GM20431 (cell line): ENCODE measurements around the gene CREB3.

Source experiments
- in situ Hi-C: fragments of 300-500 bp; cut with MseI, MboI; formaldehyde crosslinking; loops from one replicate; pipeline ENCODE4 v1.15.0; 2020; ENCODE audit warnings: low sequenced_read_pairs; ENCODE audit not compliant: unreplicated experiment

The CREB3 gene

DNA sequence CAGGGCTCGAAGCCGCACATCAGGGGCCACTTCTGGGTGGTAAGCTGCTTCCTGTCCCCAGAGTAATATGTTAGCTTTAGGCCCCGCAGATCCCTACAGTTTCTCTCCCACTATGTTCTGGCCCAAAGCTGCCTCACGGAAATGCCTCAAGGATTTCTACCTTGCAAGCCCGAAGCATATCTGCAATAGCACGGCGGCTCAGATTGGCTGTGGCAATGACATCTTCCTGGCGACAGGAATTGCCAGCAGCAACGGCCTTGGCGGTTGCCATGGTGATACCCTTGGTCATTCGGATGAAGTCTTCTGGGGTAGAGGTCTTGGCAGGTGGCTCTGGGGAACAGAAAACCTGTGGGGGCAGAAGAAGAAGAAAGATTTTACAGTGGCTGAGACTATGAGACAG, 32.4 kb upstream of the CREB3 start:
- in situ Hi-C loops: no loop called here

DNA sequence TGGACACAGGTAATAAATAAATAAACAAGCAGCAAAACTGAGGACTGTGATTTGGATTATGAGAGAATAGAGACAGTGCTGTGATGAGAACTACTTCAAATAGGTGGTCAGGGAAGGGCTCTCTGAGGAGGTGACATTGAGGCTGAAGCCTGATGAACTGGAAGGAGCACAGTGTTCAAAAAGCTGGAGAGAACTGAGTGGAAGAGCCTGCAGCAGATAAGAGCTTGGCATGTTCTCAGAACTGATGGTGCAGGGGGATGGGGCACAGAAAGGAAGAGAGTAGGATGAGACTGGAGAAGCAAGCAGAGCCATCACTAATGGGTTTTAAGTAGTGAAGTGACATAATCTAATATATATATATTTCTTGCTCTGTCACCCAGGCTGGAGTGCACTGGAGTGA, 31.5 kb upstream of the CREB3 start:
- in situ Hi-C loops: no loop called here

DNA sequence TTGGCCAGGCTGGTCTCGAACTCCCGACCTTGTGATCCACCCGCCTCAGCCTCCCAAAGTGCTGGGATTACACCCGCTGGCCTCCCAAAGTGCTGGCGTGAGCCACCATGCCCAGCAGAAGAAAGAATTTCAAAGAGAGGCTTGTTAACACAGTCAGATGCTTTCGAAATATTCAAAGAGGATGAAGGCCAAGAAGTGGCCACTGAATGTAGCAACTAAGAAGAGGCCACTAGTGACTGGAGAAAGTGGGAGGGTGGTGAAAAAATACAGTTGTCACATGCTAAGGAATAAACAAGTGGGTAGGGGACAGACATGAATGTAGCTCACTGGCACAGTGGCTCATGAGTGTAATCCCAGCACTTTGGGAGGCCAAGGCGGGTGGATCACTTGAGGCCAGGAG, 29.8 kb upstream of the CREB3 start:
- in situ Hi-C loops: no loop called here

DNA sequence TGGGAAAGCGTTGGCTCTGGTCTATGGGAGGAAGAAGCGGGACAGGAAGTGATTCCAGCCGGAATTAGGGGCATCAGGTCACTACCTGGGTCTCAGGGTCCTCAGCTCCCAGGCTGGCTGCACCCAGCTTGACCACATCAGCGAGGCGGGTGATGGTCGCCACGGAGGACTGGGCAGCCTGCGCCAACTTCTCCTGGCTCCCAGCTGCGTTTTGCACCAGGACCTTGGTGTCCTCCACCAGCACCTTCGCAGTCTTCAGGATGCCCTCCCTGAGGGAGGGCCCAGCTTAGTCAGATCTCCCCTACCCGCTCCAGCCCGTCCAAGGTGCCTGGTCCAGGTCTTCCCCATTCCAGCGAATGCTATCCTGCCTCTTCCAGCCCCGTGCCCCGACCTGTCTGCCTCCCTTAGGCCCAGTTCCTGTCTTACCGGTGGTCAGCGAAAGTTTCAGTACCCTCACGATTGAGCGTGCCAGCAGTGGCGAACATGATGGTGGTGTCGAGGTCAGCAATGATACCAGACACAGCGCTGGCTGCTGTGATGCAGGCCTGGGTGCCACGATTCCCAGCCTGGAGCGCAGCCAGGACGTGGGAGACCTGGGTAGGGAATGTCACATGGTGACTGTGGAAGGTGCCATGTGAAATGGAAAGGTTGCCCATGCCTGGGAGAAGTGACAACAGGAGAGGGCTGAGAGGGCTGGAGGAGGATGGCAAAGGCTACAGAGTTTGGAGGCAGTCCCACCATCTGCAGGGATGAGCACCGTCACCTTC, 28.4 kb upstream of the CREB3 start:
- in situ Hi-C loops: no loop called here

DNA sequence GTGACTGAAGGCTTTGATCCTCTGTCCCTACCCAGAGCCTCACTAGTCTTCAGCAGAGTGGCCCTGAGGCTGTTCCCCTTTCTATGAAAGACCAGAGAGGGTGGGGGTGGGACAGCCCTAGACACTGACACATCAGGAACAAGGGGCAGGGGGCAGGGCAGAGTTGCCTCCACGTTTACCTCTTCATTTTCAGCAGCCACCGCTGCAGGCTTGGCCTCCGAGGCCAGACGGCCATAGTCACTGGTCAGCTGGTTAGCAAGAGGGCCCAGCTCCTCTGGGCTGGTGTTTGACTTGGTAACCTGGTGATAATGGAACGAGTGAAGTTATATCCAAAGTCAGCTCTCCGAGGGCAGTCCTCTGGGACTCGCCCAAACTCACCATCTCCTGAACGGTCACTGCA, 27.1 kb upstream of the CREB3 start:
- in situ Hi-C loops: no loop called here

DNA sequence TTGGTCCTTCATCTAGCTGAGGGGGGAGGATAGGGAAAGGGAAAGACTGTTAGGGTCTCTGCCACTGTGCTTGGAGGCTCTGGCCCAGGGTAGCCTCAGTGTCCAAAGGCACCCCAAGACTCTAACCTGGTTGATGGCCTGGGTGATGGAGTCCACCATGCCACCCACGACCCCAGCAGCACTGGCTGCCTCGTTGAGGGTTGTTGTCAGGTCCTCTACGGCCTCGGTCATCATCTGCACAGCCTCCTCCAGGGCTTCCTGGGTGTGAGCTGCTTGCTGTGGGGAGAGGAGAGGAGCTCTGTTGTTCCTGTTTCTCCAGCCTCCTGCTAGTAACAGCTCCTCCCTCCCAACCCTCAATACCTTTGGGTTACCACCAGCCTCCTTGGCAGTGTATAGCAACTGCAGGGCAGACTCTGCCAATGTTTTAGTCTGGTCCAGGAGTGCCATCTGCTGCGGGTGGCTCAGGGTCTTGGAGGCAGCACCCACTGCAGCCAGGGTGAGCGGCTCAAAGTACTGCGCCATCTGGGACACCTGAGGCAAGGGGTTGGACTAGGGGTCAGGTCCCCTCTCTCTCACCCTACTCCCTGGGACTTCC, 26.5 kb upstream of the CREB3 start:
- in situ Hi-C loops: no loop called here

DNA sequence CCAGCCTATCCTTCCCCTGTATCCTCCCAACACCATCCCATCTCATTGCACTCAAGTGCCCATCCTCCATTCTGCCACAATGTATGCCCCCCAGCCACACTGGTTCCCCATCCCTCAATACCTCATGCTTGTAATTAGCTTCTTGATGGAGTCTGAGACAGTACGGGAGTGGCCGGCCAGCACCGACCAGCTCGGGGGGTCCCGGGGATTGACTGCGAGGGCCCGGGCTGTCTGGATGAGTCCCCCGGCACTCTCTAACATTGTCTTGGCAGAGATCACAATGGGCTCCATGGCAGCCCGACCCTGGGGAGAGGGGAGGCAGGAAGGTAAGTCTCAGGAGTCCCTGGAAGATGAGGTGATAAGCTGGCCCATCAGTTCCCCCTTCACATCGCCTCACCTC, 25.5 kb upstream of the CREB3 start:
- in situ Hi-C loops: no loop called here

DNA sequence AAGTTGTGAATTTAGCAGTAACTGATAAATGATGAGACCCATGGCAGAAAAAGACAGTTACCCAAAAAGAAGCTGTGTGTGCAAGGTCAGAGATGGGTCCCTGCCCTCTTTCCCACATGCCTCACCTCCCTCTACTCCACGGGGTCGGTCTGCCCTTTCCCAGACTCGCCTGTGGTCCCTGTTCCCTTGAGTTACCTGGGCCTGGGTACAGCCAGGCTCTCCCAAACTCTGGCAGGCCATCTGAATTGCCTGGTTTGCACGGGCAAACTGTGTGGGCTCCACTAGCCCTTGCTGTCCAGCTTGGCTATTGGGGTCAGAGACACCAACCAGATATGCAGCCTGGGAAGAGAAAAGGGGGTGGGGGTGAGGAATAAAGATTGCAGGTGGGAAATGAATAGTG, 24.3 kb upstream of the CREB3 start:
- in situ Hi-C loops: no loop called here

DNA sequence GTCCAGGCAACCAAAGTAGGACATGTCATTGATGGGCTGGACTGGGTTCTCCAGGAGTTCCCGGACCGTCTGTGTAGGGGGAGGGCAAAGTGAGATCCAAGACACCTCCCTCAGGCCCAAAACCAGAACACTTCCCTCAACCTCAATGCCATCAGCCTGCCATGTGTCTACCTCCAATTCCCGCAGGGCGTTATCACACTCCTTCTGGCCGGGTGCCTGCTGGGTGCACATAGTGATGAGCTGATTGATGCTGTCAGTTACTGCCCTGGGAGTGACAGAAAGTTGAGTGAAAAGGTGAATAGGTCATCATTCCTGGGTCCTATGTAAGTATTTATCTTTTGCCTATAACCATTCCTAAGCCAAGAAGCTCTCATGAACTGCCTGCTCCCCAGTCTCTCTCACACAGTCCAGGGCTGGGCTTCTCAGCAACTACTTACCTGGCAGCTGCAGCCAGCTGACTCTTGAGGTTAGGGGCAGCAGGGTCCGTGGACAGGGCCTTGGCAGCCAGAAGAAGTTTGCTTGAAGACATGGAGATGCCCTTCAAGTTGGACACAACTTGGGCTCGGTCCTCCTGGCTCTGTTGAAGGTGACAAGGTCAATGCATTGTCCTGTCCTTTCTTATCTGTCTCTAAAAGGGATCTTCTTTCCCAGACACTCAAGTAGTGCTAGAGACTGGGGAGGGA, 21.5 kb upstream of the CREB3 start:
- in situ Hi-C loops: no loop called here

DNA sequence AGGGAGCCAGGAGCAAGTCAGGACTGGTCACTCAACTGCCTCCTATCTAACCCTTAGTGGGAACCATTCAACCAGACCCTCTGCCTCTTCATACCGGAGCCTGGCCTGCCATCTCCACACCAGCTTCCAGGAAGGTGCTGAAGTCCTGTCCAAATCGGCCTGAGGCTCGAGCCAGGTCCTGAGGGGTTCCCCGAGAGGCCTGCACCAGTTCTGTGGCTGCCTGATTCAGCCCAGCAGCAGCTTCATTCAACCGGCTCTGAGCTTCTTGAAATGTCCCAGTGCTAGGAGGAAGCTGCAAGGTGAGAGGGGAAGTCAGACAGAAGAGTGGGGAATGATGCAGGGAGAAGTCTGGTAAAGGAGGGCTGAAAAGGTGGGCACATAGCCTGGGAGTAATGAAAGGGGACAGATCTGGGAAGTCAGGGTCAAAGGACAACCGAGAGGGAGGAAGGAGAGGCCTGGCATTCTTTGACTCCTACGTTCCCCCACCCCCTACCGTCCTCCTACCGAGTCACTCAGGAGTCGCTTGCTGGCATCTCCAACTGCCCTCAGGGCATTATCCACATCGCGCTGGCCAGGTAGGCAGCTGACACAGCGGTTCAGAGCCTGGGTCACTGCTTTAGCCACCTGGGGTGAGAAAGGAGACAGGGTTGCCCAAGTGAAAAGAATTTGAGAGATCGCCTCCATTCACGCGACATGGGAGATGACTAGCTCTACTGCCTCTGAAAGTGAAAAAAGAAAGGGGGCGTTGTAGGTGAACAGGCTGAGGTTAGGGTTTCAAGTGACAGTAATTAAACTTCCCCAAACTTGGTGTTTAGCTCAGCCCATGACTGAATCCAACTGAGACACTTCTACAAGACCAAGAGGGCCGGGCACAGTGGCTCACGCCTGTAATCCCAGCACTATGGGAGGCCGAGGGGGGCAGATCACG, 20.7 kb upstream of the CREB3 start:
- in situ Hi-C loops: no loop called here

DNA sequence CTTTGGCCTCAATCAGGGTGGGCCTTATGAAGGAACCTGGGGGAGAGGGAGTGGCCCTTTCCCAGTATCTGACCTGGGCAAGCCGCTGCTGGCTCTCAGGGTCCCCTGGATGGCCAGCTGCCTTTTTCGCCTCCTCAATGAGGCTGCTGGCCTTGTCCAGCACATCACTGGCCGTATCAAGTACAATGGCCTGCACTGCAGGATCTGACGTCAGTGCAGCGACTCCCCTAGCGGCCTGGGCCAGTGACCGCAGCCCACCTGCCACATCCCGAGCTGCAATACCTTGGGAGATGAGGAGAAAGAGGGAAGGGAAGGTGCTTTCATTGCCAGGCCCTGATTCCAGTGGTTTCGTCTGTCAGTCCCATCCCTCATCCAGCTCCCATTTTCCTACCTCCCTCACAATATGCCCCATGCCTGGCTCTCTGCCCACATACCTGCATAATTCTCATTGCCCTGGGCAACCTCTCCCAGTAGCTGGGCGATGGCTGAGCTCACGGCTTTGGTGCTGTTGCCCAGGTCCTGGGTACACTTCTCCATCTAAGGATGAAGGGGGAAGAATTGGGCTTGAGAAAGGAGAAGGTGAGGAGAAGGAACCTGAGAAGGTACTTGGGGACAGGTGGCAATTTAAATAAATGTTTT, 19.6 kb upstream of the CREB3 start:
- in situ Hi-C loops: no loop called here

DNA sequence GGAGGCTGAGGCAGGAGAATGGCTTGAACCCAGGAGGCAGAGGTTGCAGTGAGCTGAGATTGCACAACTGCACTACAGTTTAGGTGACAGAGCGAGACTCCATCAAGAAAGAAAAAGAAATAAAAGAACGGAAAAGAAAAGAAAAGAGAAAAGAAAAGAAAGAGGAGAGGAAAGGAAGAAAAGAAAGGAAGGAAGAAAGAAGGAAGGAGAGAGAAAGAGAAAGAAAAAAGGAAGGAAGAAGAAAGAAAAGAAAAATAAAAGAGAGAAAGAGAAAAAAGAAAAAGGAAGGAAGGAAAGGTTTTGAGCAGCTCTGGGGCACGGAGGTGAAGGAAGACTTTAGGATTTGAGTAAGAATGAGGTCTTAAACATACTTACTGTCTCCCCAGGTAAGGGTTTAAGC, 18.9 kb upstream of the CREB3 start:
- in situ Hi-C loops: no loop called here

DNA sequence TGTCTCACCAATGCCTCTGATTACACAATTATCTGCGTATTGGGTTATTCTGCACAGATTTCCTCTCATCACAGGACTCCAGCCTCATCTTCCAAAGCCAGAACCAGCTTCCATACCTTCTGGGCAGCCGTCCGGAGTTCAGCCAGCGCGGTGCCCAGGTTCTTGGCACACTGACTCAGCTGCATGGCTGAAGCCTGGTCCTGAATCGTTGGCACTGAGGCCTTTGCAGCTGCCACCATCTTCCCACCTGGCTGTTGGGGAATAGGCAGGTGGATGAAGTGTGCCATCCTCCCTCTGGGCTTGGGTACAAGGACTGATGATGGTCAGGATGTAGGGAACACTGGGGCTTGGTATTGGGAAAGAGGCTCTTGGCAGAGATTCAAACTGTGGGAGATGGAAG, 18.3 kb upstream of the CREB3 start:
- in situ Hi-C loops: no loop called here

DNA sequence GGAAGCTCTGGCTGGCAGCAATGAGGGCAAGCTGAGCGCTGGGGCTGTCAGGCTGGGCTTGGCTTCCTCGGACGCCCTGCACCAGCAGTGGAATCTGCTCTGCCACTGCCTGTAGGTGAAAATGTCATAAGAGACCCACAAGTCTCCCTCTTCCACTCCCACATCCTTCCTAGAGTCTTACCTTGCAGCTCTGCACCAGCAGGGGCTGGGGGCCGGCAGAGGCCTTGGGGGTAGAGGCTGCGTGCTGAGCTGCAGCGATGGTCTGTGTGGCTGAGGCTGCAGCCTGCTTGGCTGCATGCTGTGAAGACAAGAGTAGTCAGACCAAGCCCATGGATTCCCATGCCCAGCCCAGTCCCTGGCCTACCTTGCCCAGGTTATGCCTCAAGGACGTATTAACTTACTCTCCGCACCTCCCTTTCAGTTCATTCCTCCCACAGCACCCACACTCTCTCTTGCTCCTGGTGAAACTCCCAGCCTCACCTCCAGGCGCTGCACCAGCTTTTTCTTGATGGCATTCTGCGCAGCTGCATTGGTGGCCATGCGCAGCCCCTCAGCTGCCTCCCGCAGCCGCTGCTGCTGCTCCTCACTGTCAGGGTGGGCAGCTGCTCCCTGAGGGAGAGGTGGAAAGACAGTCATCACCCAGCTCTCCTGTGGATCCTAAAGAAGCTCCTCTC, 17.8 kb upstream of the CREB3 start:
- in situ Hi-C loops: no loop called here

DNA sequence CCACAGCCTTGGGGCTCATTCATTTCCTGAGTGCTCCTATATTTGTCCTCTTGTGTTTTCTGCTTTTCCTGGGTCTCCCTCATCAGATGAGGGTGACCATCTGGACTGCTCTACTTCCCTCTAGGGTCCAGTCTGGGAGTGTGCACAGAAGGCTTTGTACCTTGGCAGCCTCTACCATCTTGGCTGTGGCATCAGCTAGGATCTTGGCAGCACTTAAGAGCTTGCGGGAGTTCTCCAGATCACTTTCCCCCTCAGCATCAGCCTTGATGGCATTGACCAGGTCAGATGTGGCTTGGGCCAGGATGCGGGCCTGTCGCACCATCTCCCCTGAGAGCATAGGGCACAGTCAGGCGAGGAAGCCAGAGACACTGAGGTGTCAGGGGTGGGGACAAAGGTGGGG, 16.2 kb upstream of the CREB3 start:
- in situ Hi-C loops: no loop called here

DNA sequence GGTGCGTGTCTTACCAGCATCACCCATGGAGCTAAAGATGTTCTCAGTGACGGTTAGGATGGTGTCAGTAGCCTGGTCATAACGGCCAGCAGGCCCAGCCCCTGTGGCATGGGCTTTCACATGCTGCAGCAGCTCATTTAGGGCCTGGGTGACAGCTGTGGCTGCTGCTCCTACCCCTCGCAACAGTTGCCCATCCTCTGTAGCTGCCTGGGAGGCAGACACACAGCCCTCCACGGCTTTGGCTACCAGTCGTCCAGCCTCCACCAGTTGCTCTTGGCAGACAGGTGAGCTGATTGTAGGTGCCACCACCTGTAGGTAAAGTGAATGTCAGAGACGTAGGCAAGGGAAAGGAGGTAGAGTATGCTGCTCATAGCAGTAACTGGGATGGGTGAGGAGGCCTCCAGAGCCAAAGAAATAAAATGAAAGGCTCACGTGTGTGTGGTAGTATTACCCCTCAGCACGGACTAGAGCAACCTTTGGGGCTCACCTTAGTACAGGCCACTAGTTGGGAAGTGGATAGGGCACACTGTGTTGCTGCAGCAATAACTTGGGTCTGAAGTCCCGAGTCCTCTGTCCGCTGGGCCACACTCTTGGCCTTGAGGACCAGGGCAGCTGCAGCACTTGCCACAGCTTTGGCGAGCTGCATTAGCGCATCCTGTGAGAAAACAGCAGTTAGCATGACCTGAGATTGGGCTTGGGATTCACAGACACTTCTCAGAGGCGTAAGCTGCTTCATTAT, 15.2 kb upstream of the CREB3 start:
- in situ Hi-C loops: no loop called here

DNA sequence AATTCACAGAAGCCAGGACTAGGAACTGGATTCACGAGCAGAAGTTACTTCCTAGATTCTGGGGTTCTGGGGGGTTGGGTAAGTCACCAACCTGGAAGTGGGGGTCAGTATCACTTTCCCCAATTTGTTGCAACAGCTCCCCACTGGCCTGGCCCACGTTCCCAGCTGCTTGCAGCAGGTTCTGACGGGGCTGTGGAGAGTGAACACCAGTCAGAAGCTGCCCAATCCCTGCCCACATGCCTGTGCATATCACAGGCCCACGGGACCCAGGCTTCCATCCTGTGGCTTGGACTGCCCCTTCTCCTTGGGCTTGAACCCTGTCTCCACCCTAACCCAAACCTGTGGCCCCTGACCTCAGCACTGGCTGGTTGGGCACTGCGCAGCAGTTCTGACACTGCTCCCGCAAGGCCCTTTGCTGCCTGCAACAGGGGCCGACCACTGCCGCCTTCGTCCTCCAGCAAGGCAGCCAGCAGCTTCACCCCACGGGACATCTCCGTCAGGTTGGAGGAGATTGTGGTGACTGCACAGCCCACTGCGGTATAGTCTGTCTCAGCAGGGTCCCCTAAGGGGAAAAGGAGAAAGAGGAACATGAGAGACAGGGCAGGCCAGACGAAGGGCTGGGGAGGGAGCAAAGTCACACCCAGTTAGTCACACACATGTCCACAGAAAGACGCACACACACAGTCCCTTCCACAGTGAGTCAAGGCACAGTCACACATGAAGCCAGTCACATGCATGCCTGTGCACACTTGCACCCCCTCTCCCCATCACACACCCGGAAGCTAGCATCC, 13.6 kb upstream of the CREB3 start:
- in situ Hi-C loops: no loop called here

DNA sequence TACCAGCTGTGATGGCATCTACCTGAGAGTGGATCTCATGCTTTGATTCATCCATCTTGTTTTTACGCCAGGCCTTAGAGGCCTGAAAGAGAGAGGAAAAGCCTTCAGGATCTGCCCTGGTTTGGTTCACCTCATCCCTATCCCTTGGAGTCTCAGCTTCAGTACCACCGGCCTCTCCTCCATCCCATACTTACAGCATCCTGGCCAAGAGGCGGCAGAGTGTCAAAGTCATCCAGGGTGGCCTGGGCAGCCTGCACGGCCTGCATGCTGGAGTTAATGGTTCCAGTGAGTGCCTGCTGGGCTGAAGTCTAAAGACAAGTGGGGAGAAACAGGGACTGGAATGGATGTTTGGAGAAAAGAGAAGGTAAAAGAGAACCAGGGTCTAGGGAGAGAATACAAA, 12.9 kb upstream of the CREB3 start:
- in situ Hi-C loops: no loop called here
